ENCODE results near the gene HAPLN2. TPM values are rescaled to one million over a fixed set of nuclear protein-coding genes. Genes with fewer than 3 reads are reported as not detected.

HAPLN2 gene
- total and polyA plus RNA-seq, 2 of the 4 experiments (the other 2 are of a cell fraction), result not detected

- no peaks in the 10 kb centered on the region for H3K36me3 ChIP-seq (ENCODE audit: control insufficient read depth, insufficient read depth, low read length)
- H4K91ac ChIP-seq (ENCODE audit: insufficient read depth, low read depth, low read length), result no peak overlapping the region
- no peak overlapping the region for H2BK5ac ChIP-seq (ENCODE audit: low read depth, low read length, poor library complexity, severe bottlenecking)
- CTCF ChIA-PET, result interaction anchor here (0.6 kb wide), 1 partner anchor 55 kb away, joined by 4 read pairs; no protein-coding TSS in a partner anchor
- H3K4me2 ChIP-seq (ENCODE audit: low read depth, low read length), result no peak overlapping the region
- H3K56ac ChIP-seq (ENCODE audit: extremely low read depth, insufficient read depth, low read length), result no peak overlapping the region
- no peak overlapping the region for H4K5ac ChIP-seq (ENCODE audit: low read depth, low read length)
- no CpG with 5 or more reads among the region's 8 CpGs for WGBS, 2 experiments (ENCODE audit: extremely low coverage in 2 of 2, insufficient read length in 1 of 2)
- H3K4me1 ChIP-seq (ENCODE audit: control insufficient read depth, insufficient read depth, low read length), result no peaks in the 10 kb centered on the region; the same call in 1 of the 2 replicates
- DNase-seq (no peak), ATAC-seq (ENCODE audit: low read depth) (no peak)
- no peak overlapping the region for H3K23ac ChIP-seq (ENCODE audit: low read depth, low read length)
- no peak overlapping the region for H2AFZ ChIP-seq (replicated peaks; ENCODE audit: low read length, poor library complexity)
- no peak overlapping the region for H2BK15ac ChIP-seq (ENCODE audit: low read depth, low read length)
- no peaks in the 10 kb centered on the region for H3K79me1 ChIP-seq (ENCODE audit: low read depth in 1 of 2, low read length in 2 of 2)
- no peak overlapping the region for H3K27ac ChIP-seq (ENCODE audit: insufficient read depth, low read length)
- TF ChIP-seq RAD21 (IDR thresholded peaks at IDR 0.05; ENCODE audit: low read length) (no peak), RCOR1 (IDR thresholded peaks at IDR 0.05; ENCODE audit: insufficient replicate concordance, low read length) (no peak), FOS (IDR thresholded peaks at IDR 0.05; ENCODE audit: low read depth, low read length) (no peak), MAFK (IDR thresholded peaks at IDR 0.05; ENCODE audit: low read depth, low read length) (no peak), CHD1 (IDR thresholded peaks at IDR 0.05; ENCODE audit: low read depth, low read length) (no peak), MAZ (IDR thresholded peaks at IDR 0.05; ENCODE audit: borderline replicate concordance, low read depth, low read length) (no peak), NFE2L2 (IDR thresholded peaks at IDR 0.05; ENCODE audit: low read depth, low read length) (no peak), USF2 (IDR thresholded peaks at IDR 0.05; ENCODE audit: low read depth, low read length) (no peak), RFX5 (IDR thresholded peaks at IDR 0.05; ENCODE audit: low read depth, low read length) (no peak), SMC3 (IDR thresholded peaks at IDR 0.05; ENCODE audit: low read depth, low read length) (no peak), POLR2A (IDR thresholded peaks at IDR 0.05; ENCODE audit: low read depth, low read length) (no peak), BHLHE40 (IDR thresholded peaks at IDR 0.05; ENCODE audit: low read depth, low read length) (no peak), MXI1 (IDR thresholded peaks at IDR 0.05; ENCODE audit: borderline replicate concordance, low read depth, low read length) (no peak), ELK1 (IDR thresholded peaks at IDR 0.05; ENCODE audit: borderline replicate concordance, low read depth, low read length) (no peak), CEBPB (IDR thresholded peaks at IDR 0.05; ENCODE audit: low read depth, low read length) (no peak), CTCF (conservative IDR thresholded peaks at IDR 0.05; ENCODE audit: low read depth, low read length) (no peak)
- no peak overlapping the region for H3K18ac ChIP-seq (ENCODE audit: low read depth, low read length)
- dilution Hi-C loops (cut with HindIII; ENCODE audit: low sequenced_read_pairs, unreplicated experiment) (no loop called here), intact Hi-C loops (cut with micrococcal nuclease) (no loop called here), in situ Hi-C loops (cut with MboI; ENCODE audit: low sequenced_read_pairs) (no loop called here)
- H3K4me3 ChIP-seq (ENCODE audit: insufficient read depth, low read depth, low read length), result no peak overlapping the region
- no peak overlapping the region for H2BK120ac ChIP-seq (ENCODE audit: low read depth, low read length)
- peaks cover 7% of the 10 kb centered on the region; the same call in 1 of the 2 replicates for H4K20me1 ChIP-seq (ENCODE audit: insufficient read depth, low read length)
- H3K27me3 ChIP-seq (ENCODE audit: control insufficient read depth, insufficient read depth, low read length), result peaks cover 56% of the 10 kb centered on the region
- H2AK5ac ChIP-seq (ENCODE audit: low read depth, low read length), result no peak overlapping the region
- no peak overlapping the region for H2BK20ac ChIP-seq (ENCODE audit: low read depth, low read length)
- H3K4ac ChIP-seq (ENCODE audit: low read depth, low read length), result no peak overlapping the region
- H2AK9ac ChIP-seq (replicated peaks; ENCODE audit: low read depth, low read length, poor library complexity), result no peak overlapping the region
- no peak overlapping the region for H3K9ac ChIP-seq (ENCODE audit: low read depth, low read length)
- POLR2A ChIA-PET (ENCODE audit: unreplicated experiment), result no interaction called here
- no TSS peak for BruUV-seq (replicated peaks)
- no peaks in the 10 kb centered on the region for H3K9me3 ChIP-seq (ENCODE audit: control insufficient read depth, insufficient read depth, low read length)
- no peaks in the 10 kb centered on the region for H3K9me1 ChIP-seq (ENCODE audit: insufficient read depth, low read length)
- no peak overlapping the region for H3K14ac ChIP-seq (replicated peaks; ENCODE audit: low read depth, low read length)
- no peak overlapping the region for H4K8ac ChIP-seq (ENCODE audit: low read depth in 2 of 2, low read length in 2 of 2)
Observed at GRCh38 chr1:156629823-156630449, 10.7 kb downstream of the HAPLN2 start.

Data from IMR-90 (cell line).